Natural killer cell (primary cell): ENCODE measurements around the gene CYP19A1. TPM values are rescaled to one million over a fixed set of nuclear protein-coding genes. Genes with fewer than 3 reads are reported as not detected.

Source experiments
- ATAC-seq, 3 donors: fragments of 150-1000 bp in 2 of 3; fragments of 200-7000 bp in 1 of 3; cut with Tn5 transposase; 1 replicate in 1 of 3; 2 replicates in 2 of 3; pipeline ENCODE4 v1.10.0; 2021; ENCODE audit warnings: mild to moderate bottlenecking in 2 of 3, moderate library complexity in 2 of 3
- DNase-seq, 2 donors: peaks; one replicate each; pipeline versions ENCODE4 v3.0.0 to v3.0.0-alpha.2; 2013 to 2021; ENCODE audit warnings: mixed read lengths in 1 of 2
- H3K27ac ChIP-seq: one replicate; pipeline ENCODE4 v1.5.1; 2013; ENCODE audit warnings: mild to moderate bottlenecking, low read length
- H3K27me3 ChIP-seq: one replicate; pipeline ENCODE4 v1.6.1; 2013; ENCODE audit warnings: low read length; ENCODE audit not compliant: control insufficient read depth, insufficient read depth
- H3K36me3 ChIP-seq: one replicate; pipeline ENCODE4 v1.6.1; 2013; ENCODE audit warnings: low read length; ENCODE audit not compliant: control insufficient read depth, insufficient read depth
- H3K4me1 ChIP-seq: one replicate; pipeline ENCODE4 v1.6.1; 2013; ENCODE audit warnings: low read length; ENCODE audit not compliant: control insufficient read depth, insufficient read depth
- H3K4me3 ChIP-seq: one replicate; pipeline ENCODE4 v1.5.1; 2013; ENCODE audit warnings: low read length
- H3K9me3 ChIP-seq: one replicate; pipeline ENCODE4 v1.6.1; 2013; ENCODE audit warnings: low read length; ENCODE audit not compliant: control insufficient read depth, insufficient read depth
- H3K27ac Mint-ChIP-seq, 2 donors: one replicate each; pipeline ENCODE4 v1.8.0; 2022; ENCODE audit warnings: mild to moderate bottlenecking in 2 of 2, mixed read lengths in 2 of 2, moderate library complexity in 1 of 2
- H3K27me3 Mint-ChIP-seq, 2 donors: one replicate each; pipeline ENCODE4 v1.8.0; 2022; ENCODE audit warnings: low read depth in 2 of 2, mixed read lengths in 2 of 2
- H3K36me3 Mint-ChIP-seq: one replicate; pipeline ENCODE4 v1.8.0; 2022; ENCODE audit warnings: mixed read lengths
- H3K4me1 Mint-ChIP-seq, 2 donors: one replicate each; pipeline ENCODE4 v1.8.0; 2022; ENCODE audit warnings: mixed read lengths in 2 of 2
- H3K4me3 Mint-ChIP-seq: one replicate; pipeline ENCODE4 v1.8.0; 2022; ENCODE audit warnings: mild to moderate bottlenecking, moderate library complexity, mixed read lengths
- H3K9me3 Mint-ChIP-seq, 2 donors: one replicate each; pipeline ENCODE4 v1.8.0; 2022; ENCODE audit warnings: mixed read lengths in 2 of 2
- WGBS: methylation state at CpG from one replicate; pipeline ENCODE4 v1.1.7; 2013; ENCODE audit warnings: missing lambda C conversion rate; ENCODE audit not compliant: insufficient coverage; 5-methylcytosine and 5-hydroxymethylcytosine counted together
- intact Hi-C: fragments of 100-400 bp; cut with micrococcal nuclease; formaldehyde crosslinking; loops from one replicate; pipeline ENCODE4 v1.14.2; 2022
- total RNA-seq, 4 donors: library from RNA; stranded (reverse); fragments of 120-200 nt in 1 of 4; gene quantifications; one replicate each; pipeline versions ENCODE4 v1.2.3 to v1.2.4, GENCODE V29; 2013 to 2022
- TF ChIP-seq, protein P1 (sequence below): fragments of 200-600 bp; IDR thresholded peaks from one replicate; pipeline ENCODE4 v1.8.0; 2022; ENCODE audit warnings: antibody characterized with exemption

The CYP19A1 gene
- total RNA-seq, 3 donors from 2014 or later (not counting 1 experiment from before 2014, with no cell fraction given), result not detected

DNA sequence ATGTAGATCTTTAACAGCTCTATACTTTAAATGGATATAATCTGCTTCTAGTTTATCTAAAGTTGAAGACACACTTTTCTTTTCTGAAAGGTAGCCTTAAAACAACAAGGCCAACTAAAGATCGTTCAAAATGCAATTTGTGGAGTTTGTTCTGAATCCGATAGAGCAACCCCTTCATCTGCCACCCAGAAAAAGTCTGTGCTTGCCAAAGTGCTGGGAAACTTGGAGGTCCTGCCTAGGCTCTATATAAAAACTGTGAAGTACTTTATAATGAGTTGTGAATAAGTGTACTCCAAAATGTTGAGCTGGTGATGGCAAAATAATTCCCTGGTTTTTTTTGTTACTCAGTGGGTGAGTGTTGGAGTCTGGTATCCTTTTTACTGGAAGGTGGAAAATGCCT, 15.6 kb upstream of the CYP19A1 start:
- Histone ChIP-seq H3K27me3 (no peaks in the 10 kb centered on the region), H3K4me3 (no peak overlapping the region), H3K27ac (no peak overlapping the region), H3K36me3 (no peaks in the 10 kb centered on the region), H3K9me3 (no peaks in the 10 kb centered on the region), H3K4me1 (no peaks in the 10 kb centered on the region)
- Mint-ChIP-seq H3K4me3 (no peak overlapping the region), H3K27ac (no peak overlapping the region), H3K27me3 (peaks cover 0 to 10% of the 10 kb centered on the region in 2 donors), H3K4me1 (no peaks in the 10 kb centered on the region), H3K9me3 (no peaks in the 10 kb centered on the region), H3K36me3 (no peaks in the 10 kb centered on the region)
- DNase-seq, result no peak
- TF ChIP-seq, protein P1, sequence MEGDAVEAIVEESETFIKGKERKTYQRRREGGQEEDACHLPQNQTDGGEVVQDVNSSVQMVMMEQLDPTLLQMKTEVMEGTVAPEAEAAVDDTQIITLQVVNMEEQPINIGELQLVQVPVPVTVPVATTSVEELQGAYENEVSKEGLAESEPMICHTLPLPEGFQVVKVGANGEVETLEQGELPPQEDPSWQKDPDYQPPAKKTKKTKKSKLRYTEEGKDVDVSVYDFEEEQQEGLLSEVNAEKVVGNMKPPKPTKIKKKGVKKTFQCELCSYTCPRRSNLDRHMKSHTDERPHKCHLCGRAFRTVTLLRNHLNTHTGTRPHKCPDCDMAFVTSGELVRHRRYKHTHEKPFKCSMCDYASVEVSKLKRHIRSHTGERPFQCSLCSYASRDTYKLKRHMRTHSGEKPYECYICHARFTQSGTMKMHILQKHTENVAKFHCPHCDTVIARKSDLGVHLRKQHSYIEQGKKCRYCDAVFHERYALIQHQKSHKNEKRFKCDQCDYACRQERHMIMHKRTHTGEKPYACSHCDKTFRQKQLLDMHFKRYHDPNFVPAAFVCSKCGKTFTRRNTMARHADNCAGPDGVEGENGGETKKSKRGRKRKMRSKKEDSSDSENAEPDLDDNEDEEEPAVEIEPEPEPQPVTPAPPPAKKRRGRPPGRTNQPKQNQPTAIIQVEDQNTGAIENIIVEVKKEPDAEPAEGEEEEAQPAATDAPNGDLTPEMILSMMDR, result no peak
- no peak for ATAC-seq
- 92% methylated on average over 2 of the region's 2 CpGs for WGBS
- intact Hi-C loops, result no loop called here

GRCh38 chr15:51350723-51351122, 12.3 kb upstream of the CYP19A1 start:
- no peak for ATAC-seq
- intact Hi-C loops, result no loop called here
- WGBS, result 88% methylated on average over 3 of the region's 3 CpGs
- H3K36me3 Mint-ChIP-seq, result no peaks in the 10 kb centered on the region
- no peak for DNase-seq
- no peak overlapping the region for H3K4me3 ChIP-seq
- no peaks in the 10 kb centered on the region for H3K27me3 ChIP-seq
- H3K4me1 Mint-ChIP-seq, result no peaks in the 10 kb centered on the region
- H3K9me3 Mint-ChIP-seq, result no peaks in the 10 kb centered on the region
- H3K27me3 Mint-ChIP-seq, result peaks cover 8 to 10% of the 10 kb centered on the region in 2 donors
- no peak overlapping the region for H3K27ac Mint-ChIP-seq
- H3K9me3 ChIP-seq, result no peaks in the 10 kb centered on the region
- TF ChIP-seq, protein P1, result no peak
- no peaks in the 10 kb centered on the region for H3K4me1 ChIP-seq
- H3K4me3 Mint-ChIP-seq, result no peak overlapping the region
- H3K27ac ChIP-seq, result no peak overlapping the region
- H3K36me3 ChIP-seq, result no peaks in the 10 kb centered on the region

DNA sequence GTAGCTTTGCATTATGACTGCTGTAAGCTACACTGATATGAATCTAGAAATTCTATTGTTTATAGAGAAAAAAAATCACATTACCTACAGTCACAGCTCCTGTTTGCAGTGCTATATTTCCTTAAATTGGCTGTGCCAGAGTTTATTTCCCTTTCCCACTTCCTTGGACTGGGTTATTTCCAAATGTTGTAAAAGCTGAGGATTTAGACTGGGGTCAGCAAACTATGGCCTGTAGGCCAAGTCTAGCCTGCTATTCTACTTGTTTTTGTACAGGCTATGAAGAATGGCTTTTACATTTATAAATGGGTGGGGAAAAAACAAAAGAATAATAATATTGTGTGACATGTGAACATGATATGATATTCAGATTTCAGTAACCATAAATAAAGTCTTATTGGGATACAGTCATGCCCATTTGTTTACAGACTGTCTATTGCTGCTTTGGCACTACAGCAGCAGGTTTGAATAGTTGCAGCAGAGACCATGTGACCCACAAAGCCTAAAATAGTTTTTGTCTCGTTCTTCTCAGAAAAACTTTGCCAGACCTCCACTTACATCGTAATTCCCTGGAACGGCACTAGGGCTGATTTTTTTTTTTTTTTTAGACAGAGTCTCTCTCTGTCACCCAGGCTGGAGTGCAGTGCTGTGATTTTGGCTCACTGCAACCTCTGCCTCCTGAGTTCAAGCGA, 10.9 kb upstream of the CYP19A1 start:
- no peak overlapping the region for H3K4me3 ChIP-seq
- H3K4me1 Mint-ChIP-seq, result no peaks in the 10 kb centered on the region
- 79% methylated on average over 3 of the region's 4 CpGs for WGBS
- H3K27ac Mint-ChIP-seq, result no peak overlapping the region
- no peaks in the 10 kb centered on the region for H3K9me3 Mint-ChIP-seq
- H3K4me1 ChIP-seq, result no peaks in the 10 kb centered on the region
- no peaks in the 10 kb centered on the region for H3K36me3 ChIP-seq
- intact Hi-C loops, result no loop called here
- no peak overlapping the region for H3K27ac ChIP-seq
- no peak for DNase-seq
- H3K27me3 ChIP-seq, result no peaks in the 10 kb centered on the region
- H3K9me3 ChIP-seq, result no peaks in the 10 kb centered on the region
- TF ChIP-seq, protein P1, result no peak
- ATAC-seq, result no peak
- H3K4me3 Mint-ChIP-seq, result no peak overlapping the region
- H3K27me3 Mint-ChIP-seq, result peaks cover 6 to 21% of the 10 kb centered on the region in 2 donors
- H3K36me3 Mint-ChIP-seq, result no peaks in the 10 kb centered on the region

DNA sequence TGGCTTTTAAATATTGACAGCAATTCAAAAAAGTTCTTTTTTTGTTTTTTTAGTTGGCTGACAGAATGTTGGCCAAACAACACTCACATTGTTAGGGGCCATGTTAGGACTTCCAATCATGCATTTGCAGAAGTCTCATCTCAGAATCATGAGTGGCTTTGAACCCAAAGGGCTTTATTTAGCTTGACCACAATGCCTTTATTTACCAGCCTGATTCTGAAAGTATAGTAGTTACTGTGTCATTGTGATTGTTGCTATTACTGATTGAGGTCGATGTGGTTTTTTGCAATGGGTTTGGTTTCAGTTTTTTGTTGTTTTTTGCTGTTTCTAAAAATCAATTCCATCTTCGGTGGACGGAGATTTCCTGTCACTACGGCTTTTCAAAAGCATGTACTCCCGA, 10.3 kb upstream of the CYP19A1 start:
- H3K4me3 Mint-ChIP-seq, result no peak overlapping the region
- no peaks in the 10 kb centered on the region for H3K9me3 ChIP-seq

More for the DNA sequence above, 10.3 kb upstream of the CYP19A1 start:
- Histone ChIP-seq H3K4me1 (no peaks in the 10 kb centered on the region), H3K36me3 (no peaks in the 10 kb centered on the region), H3K27ac (no peak overlapping the region), H3K4me3 (no peak overlapping the region), H3K27me3 (no peaks in the 10 kb centered on the region)
- Mint-ChIP-seq H3K9me3 (no peaks in the 10 kb centered on the region), H3K4me1 (no peaks in the 10 kb centered on the region), H3K36me3 (no peaks in the 10 kb centered on the region), H3K27ac (no peak overlapping the region), H3K27me3 (peaks cover 7 to 21% of the 10 kb centered on the region in 2 donors)
- intact Hi-C loops, result no loop called here
- no peak for ATAC-seq
- no peak for DNase-seq
- TF ChIP-seq, protein P1, result no peak
- WGBS, result 36% methylated on average over 5 of the region's 5 CpGs
